GM19397 (cell line): ENCODE results near the gene ASCC1.
"Not testable (repeated sequence)": the region's sequence is repeated elsewhere in the genome, so short reads cannot be mapped to it uniquely, and the experiment has no call there.

Source experiments
- ATAC-seq: cut with Tn5 transposase; IDR thresholded peaks from one replicate; pipeline ENCODE4 v1.9.1; 2021; ENCODE audit warnings: mild to moderate bottlenecking, moderate library complexity; ENCODE audit not compliant: unreplicated experiment

Gene ASCC1

DNA sequence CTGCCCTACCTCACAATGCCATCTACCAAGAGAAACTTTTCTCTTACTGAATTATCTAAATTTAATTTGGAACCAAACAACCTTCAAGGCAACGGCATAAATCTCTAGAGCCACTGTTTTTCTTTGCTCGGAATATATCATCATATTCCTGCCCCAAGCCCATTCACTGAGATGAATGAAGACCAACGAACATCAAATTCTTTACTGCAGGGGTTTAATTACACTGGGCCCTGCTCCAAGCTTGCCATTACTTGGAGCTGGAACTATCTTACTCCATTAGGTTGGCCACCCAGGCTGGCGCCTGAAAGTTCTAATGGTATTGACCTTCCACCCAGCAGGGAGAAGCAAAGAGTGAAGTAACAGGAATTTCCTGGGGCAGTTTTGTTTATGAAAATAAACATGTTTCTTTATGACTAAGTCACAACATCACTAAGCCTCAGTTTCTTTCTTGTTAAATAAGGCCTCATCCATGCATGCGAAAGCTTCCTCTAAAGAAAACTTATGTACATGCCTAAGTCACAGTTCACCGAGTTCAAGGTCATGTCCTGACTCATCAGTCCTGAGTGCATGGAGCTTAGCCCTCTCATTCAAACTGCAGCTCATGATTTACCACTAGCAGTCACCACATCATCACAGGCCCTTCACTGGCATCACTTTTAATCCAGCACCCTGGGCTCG lies 42.3 kb downstream of the ASCC1 start:
- peak; percentile 53 for ATAC-seq

DNA sequence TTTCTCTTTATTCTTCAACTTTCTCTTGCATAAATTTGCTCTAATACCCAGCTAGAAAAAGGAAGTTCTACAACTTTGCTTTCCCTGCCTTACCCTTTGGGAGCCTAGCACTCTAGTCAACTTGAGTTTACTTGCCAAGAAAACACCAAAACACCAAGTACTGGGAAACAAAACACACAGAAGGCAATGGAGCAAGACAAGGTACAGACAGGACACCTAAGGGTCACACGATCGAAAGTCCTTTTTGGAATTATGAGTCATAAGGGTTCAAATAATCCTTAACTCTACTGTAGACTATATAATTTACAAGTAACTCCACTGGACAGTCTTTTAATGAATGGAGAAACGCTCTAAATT lies 42.8 kb downstream of the ASCC1 start:
- ATAC-seq: no peak

DNA sequence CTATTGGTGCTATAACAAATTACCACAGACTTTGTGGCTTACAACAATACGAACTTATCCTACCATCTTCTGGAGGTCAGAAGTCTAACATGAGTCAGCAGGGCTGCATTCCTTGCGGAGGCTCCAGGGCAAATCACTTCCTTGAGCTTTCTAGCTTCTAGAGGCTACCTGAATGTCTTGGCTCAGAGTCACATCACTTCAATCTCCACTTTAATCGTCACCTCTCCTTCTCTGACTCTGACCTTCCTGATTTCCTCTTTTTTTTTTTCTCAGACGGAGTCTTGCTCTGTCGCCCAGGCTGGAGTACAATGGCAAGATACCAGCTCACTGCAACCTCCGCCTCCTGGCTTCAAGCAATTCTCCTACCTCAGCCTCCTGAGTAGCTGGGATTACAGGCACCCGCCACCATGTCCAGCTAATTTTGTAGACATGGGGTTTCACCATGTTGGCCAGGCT lies 44.9 kb downstream of the ASCC1 start:
- no peak for ATAC-seq

DNA sequence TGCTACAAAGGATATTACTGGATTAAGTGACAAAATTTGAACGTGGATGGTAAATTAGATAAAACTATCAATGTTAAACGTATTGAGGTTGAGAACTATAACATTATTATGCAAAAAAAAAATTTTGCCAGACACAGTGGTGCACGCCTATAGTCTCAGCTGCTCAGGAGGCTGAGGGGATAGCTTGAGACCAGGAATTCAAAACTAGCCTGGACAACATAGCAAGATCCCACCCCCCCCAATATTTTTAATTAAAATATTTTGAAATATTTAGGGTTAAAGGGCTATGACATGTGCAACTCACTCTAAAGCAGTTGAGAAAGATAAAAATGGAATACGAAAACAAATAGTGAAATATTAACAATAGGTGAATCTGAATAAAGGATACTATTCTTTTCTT lies 45.3 kb downstream of the ASCC1 start:
- no peak for ATAC-seq

DNA sequence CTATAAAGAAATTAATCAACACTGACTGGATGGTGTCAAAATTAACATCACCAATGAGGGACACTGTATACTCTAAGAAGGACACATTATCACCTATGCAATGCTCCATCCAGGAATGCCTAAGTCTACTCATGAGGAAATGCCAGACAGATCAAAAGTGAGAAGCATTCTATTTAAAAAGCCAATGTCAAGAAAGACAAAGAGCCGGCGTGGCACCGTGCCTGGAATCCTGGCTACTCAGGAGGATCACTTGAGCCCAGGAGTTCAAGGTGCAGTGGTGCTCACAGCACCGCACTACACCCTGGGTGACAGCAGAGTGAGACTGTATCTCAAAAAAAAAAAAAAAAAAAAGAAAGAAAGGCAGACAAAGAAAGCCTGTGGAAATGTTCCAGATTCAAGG lies 45.8 kb downstream of the ASCC1 start:
- ATAC-seq: no peak

DNA sequence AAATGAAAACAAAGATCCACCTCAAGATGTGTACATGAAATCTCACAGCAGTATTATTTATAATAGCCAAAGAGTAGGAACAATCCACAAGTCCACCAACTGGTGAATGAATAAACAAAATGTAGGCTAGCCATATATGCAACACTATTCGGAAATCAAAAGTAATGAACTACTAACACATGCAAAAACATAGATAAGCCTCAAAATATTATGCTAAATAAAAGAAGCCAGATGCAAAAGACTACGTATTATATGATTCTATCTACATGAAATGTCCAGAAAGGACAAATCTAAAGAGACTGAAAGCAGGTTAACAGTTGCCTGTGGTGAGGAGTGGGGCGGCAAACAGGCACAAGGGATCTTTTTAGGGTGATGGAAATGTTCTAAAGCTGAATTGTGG lies 49.0 kb downstream of the ASCC1 start:
- no peak for ATAC-seq

DNA sequence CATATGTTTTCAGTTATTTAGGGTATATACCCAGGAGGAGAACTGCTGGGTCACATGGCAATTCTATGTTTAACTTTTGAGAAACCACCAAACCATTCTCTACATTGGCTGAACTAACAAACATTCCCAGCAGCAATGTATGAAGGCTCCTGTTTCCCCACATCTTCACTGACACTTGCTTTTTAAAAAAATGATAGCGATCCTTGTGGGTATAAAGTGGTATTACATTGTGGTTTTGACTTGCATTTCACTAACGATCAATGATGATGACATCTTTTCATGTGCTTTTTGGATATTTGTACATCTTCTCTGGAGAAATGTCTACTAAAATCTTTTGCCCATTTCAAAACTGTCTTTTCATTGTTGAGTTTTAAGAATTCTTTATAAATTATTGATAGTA lies 51.5 kb downstream of the ASCC1 start:
- no peak for ATAC-seq

DNA sequence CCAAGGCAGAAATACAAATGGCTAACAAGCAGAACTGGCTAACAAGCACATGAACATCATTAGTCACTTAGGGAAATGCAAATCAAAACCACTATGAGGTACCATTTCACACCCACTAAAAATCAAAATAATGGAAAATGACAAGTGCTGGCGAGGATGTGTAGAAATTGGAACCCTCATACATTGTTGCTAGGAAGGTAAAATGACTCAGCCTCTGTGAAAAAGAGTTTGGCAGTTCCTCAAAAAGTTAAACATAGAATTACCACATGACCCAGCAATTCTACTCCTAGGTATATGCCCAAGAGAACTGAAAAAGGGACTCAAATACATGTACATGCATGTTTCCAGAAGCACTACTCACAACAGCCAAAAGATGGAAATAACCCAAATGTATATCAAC lies 53.1 kb downstream of the ASCC1 start:
- no peak for ATAC-seq

DNA sequence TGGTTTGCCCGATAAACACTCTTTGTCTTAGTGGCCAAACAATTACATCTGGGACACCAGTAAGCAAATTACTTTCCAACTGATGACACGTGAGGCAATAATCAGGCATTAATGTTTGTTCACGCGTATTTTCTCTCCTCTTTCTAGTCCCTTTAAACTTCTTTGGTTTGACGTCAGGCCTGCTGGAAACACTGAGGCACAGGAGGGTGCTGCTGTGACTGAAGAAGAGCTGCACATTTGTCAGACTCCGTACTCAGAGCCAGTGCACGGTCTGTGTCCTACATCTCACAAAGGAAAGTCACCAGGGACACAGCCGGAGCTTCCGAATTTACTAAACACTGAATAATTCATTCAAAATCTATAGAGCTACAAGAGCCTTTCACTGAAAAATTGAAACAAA lies 57.9 kb downstream of the ASCC1 start:
- ATAC-seq: no peak

DNA sequence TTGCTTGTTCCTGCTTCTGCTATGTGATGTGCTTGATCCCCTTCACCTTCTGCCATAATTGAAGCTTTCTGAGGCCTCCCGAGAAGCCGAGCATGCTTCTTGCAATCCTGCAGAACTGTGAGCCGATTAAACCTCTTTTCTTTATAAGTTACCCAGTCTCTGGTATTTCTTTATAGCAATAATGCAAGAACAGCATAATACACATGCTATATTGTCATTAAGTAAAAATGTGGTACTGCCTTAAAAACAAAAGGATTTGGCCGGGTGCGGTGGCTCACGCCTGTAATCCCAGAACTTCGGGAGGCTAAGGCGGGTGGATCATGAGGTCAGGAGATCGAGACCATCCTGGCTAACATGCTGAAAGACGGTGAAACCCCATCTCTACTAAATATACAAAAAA lies 59.9 kb downstream of the ASCC1 start:
- no peak for ATAC-seq

DNA sequence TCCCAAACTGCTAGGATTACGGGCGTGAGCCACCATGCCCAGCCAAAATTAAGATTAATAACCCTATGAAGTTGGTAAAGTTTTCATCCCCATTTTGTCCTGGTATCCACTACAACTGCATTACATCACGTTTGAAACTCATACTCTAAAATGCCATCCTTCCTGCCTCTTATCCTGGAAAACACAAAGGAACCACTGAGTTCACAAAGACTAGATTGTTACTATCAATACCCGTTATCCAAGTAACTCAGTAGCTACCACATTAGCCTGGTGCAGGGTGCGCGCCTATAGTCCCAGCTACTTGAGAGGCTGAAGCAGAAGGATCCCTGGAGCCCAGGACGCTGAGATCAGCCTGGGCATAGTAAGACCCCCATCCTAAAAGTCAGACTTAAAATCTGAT lies 63.8 kb downstream of the ASCC1 start:
- no peak for ATAC-seq

DNA sequence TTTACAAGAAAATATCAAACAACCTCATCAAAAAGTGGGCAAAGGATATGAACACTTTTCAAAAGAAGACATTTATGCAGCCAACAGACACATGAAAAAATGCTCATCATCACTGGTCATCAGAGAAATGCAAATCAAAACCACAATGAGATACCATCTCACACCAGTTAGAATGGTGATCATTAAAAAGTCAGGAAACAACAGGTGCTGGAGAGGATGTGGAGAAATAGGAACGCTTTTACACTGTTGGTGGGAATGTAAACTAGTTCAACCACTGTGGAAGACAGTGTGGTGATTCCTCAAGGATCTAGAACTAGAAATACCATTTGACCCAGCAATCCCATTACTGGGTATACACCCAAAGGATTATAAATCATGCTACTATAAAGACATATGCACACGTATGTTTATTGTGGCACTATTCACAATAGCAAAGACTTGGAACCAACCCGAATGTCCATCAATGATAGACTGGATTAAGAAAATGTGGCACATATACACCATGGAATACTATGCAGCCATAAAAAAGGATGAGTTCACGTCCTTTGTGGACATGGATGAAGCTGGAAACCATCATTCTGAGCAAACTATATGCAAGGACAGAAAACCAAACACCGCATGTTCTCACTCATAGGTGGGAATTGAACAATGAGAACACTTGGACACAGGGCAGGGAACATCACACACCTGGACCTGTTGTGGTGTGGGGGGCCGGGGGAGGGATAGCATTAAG lies 65.2 kb downstream of the ASCC1 start:
- not testable (repeated sequence) for ATAC-seq

DNA sequence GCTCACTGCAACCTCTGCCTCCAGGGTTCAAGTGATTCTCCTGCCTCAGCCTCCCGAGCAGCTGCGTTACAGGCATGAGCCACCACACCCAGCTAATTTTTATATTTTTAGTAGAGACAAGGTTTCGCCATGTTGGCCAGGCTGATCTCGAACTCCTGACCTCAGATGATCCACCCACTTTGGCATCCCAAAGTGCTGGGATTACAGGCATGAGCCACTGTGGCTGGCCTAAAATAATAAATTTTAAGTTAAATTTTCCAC lies 68.8 kb downstream of the ASCC1 start:
- not testable (repeated sequence) for ATAC-seq

DNA sequence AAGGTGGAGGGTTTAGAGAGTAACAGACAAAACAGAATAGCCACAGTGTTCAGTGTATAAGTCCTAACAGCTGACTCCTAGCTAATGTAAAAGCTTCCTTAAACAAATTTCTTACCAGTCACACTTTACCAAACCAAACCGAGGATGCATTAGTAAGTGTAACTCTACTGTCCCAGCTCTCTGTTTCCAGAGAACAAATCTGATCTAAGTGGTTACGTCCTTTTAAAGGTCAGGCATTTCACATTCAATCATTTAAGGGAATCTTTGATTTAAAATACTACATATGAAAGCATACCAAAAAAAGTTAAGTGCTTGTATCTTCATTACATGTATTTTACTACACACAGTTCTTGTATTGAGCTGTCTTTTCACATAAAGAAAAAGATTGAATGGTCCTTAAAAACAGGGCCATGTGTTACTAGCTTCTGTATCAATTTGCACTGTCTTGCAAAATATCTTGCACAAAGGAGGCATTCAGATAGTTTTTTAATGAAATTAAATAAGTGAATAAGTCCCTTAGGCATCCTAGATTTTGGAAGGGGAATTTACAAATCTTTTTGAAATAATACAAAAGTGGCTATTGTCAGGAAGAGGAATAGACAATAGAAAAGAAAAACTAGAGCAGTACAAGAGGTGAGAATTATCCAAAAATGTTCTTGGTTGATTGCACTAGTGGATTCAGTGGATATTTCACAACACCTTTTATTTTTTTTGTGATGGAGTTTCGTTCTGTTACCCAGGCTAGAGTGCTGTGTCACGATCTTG lies 69.3 kb downstream of the ASCC1 start:
- no peak for ATAC-seq

DNA sequence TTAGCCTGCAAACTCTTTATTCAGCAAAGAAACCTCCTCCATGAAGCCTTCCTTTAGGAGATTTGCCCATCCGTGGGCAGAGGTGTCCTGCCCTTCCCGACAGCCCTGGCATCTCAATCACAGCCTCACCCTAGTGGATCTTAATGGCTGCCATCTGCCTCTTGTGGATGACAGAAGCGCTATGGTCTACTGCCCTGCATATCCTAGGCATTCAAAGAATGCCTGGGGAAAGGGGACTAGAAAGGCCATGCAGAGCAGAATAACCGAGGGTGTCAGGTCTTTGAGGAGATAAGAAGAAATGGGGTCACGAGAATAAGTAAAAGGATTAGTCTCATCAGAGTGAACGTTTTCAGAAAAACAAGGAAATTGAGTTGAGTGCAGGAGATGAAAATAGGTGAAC lies 70.0 kb downstream of the ASCC1 start:
- no peak for ATAC-seq

DNA sequence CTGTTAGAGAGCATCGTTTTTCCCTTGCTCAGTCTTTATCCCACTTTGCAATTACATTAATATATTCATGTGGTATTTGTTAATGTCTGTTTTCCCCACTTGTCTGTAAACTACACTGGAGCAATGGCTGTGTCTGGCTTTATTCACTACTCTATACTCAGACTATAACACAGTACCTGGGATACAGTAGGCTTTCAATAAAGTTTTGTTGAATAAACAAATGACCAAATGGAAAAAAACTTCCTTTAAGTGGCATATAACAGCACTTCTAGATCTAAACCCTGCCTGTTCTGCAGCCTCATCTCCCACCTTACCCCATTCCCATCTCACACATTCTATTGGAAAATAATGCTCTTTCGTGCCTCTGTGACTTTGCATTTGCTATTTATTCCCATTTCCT lies 70.4 kb downstream of the ASCC1 start:
- ATAC-seq: no peak

DNA sequence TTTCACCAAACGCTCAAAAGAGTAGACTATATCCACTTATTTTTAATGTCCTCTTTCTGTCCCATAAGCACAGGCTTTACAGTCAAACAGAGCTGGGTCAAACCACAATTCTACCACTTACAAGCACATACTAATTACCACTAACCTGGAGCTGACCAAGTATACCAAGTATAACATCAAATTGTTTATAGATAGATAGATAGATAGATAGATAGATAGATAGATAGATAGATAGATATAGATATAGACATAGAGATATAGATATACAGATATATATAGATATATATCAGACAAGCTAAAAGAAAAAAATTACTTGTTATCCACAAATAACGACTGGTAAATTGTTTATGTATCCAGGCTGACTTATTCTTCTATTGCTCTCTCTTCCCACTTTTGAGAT lies 75.2 kb downstream of the ASCC1 start:
- ATAC-seq: no peak

DNA sequence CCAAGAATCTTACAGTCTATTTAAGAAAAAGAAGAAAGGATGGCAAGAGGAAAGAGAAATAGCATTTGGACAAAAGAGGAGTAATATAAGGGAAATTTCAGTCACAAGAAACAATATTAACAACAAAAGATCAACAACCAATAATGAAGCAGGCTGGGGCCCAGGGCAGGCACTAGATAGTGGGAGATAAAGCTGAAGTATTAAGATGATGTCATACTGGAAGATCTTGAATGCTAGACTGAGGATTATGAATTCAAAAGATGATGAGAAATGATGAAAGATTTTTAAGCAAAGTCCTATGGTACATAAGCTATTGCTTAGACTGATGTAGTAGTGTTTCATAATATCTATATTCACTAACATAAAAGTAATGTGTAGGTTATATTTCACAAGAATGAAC lies 75.9 kb downstream of the ASCC1 start:
- no peak for ATAC-seq

DNA sequence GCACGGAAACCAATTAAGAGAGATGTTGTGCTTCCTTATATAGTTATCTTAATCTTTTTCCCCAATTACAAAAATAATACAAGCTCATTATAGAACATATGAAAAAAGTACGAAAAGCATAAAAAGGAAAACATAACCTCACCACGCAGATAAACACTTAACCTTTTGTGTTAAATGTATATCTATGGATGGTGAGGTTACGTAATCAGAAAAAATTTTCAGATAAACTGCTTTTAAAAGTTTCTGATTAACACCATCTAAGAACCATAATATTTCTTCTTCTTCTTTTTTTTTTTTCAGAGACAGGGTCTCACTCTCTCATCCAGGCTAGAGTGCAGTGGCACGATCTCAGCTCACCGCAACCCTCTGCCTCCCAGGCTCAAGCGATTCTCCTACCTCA lies 78.5 kb downstream of the ASCC1 start:
- no peak for ATAC-seq

DNA sequence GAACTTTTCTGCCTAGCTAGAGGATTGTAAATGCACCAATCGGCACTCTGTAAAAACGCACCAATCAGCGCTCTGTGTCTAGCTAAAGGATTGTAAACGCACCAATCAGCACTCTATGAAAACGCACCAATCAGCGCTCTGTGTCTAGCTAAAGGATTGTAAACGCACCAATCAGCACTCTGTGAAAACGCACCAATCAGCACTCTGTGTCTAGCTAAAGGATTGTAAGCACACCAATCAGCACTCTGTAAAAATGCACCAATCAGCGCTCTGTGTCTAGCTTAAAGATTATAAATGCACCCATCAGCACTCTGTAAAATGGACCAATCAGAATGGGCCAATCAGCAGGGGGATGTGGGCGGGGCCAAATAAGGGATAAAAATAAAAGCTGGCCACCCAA lies 79.9 kb downstream of the ASCC1 start:
- ATAC-seq: not testable (repeated sequence)

DNA sequence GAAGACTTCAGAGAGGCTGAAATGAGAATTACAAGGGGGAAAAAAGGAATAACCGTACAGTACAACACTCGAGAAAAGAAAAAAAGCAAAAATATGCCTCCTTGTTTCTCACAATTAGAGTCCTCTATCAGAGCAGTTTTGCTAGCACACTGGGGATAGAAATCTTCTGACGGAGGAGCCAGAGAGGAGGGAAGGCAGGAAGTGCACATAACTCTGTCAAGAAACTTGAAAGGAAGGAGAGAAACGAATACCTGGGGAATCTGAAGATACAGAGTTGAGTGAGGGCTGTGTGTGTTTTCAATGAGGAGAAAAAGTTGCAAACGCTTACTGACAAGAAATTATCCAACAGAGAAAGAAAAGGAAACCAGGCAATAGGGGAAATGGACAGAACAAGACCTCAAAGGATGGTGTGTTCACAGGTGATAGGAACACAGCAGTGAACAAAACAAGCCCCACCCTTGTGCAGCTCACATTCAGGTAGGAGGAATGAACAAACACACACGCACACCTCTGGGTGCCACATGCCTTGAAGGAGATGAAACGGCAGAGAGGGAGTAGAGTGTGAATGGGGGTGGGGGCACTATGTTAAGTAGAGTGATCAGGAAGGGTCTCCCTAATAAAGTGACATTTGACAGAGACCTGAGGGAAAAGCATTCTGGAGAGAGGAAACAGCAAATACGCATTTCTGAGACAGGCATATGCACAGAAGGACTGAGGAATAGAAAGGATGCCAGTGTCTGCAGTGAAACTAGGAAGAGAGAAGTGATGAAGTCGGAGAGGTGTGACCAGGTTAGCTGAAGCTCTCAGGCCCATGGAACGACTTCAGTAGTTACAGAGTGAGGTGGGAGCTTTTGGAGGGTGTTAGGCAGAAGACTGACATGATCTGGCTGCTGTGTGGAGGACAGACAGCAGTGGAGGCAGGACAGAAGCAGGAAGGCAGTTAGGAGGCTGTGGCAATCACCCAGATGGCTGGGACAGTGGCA lies 81.0 kb downstream of the ASCC1 start:
- no peak for ATAC-seq
